B cell (primary cell): ENCODE results near the gene PSMF1. TPM values are rescaled to one million over a fixed set of nuclear protein-coding genes. Genes with fewer than 3 reads are reported as not detected.

Experiments used
- ATAC-seq: fragments of 200-7000 bp; cut with Tn5 transposase; one replicate; pipeline ENCODE4 v1.10.0; 2021; ENCODE audit warnings: low read depth, mild to moderate bottlenecking, moderate number of reproducible peaks, moderate library complexity
- CTCF ChIA-PET: fragments of 350-600 bp; sonication (Branson Sonifier 250); formaldehyde crosslinking; loops from one replicate; lab custom pipeline; 2021; ENCODE audit warnings: antibody characterized with exemption, inconsistent platforms; lab: Charles Lee
- POLR2A ChIA-PET: fragments of 350-600 bp; sonication (Branson Sonifier 250); formaldehyde crosslinking; loops from one replicate; lab custom pipeline; 2021; ENCODE audit warnings: antibody characterized with exemption; lab: Charles Lee
- DNase-seq: peaks from one replicate; pipeline ENCODE4 v3.0.0; 2013
- H2AFZ ChIP-seq: 2 replicates; pipeline ENCODE4 v1.6.1; 2012; ENCODE audit warnings: mild to moderate bottlenecking, low read depth, low read length; ENCODE audit not compliant: insufficient read depth, poor library complexity, severe bottlenecking
- H3K27ac ChIP-seq, 2 donors: 1 replicate in 1 of 2; 2 replicates in 1 of 2; pipeline ENCODE4 v1.5.1; 2012 to 2013; ENCODE audit warnings: low read length in 2 of 2, mild to moderate bottlenecking in 2 of 2, moderate library complexity in 1 of 2
- H3K27me3 ChIP-seq, 4 experiments: fragments of 200-600 bp in 1 of 4; sonication (generic) in 1 of 4; replicated peaks in 1 of 4; 1 replicate in 2 of 4; 2 replicates in 2 of 4; pipeline versions ENCODE4 v1.6.1 to v1.7.0; 2013 to 2016; ENCODE audit warnings: low read length in 3 of 4, mild to moderate bottlenecking in 2 of 4, mixed read lengths in 1 of 4, moderate library complexity in 1 of 4; ENCODE audit not compliant: insufficient read depth in 4 of 4, control insufficient read depth in 3 of 4; ENCODE audit errors: control extremely low read depth in 1 of 4
- H3K36me3 ChIP-seq, 2 experiments: replicated peaks in 1 of 2; 1 replicate in 1 of 2; 2 replicates in 1 of 2; pipeline versions ENCODE4 v1.6.1 to v1.7.1; 2013; ENCODE audit warnings: low read length in 1 of 2; ENCODE audit not compliant: insufficient read depth in 2 of 2, control insufficient read depth in 1 of 2; ENCODE audit errors: control extremely low read depth in 1 of 2, extremely low read depth in 1 of 2
- H3K4me1 ChIP-seq, 2 donors: fragments of 200-600 bp in 1 of 2; sonication (generic) in 1 of 2; 1 replicate in 1 of 2; 2 replicates in 1 of 2; pipeline versions ENCODE4 v1.5.1 to v1.6.1; 2013 to 2017; ENCODE audit warnings: low read length in 2 of 2; ENCODE audit not compliant: control insufficient read depth in 2 of 2, insufficient read depth in 2 of 2
- H3K4me2 ChIP-seq: replicated peaks from 2 replicates; pipeline ENCODE3; 2012; ENCODE audit warnings: mild to moderate bottlenecking, low read depth, low read length; ENCODE audit not compliant: poor library complexity, severe bottlenecking
- H3K4me3 ChIP-seq, 5 experiments: fragments of 200-600 bp in 1 of 5; sonication (generic) in 1 of 5; 1 replicate in 3 of 5; 2 replicates in 2 of 5; pipeline versions ENCODE4 v1.5.1 to v1.7.0; 2011 to 2016; ENCODE audit warnings: low read length in 4 of 5, mild to moderate bottlenecking in 4 of 5, low read depth in 2 of 5, control low read depth in 1 of 5, moderate library complexity in 1 of 5; ENCODE audit not compliant: insufficient read depth in 1 of 5; ENCODE audit errors: control extremely low read depth in 1 of 5, extremely low read depth in 1 of 5
- H3K79me2 ChIP-seq: fragments of 200-600 bp; sonication (generic); one replicate; pipeline ENCODE4 v1.6.0; 2016; ENCODE audit warnings: low read length; ENCODE audit not compliant: control insufficient read depth, insufficient read depth
- H3K9ac ChIP-seq: fragments of 200-600 bp; sonication (generic); 2 replicates; pipeline ENCODE4 v1.6.1; 2017; ENCODE audit warnings: mild to moderate bottlenecking, low read length, moderate library complexity
- H3K9me3 ChIP-seq, 3 donors: one replicate each; pipeline versions ENCODE4 v1.6.1 to v1.7.1; 2013; ENCODE audit warnings: low read length in 2 of 3; ENCODE audit not compliant: control insufficient read depth in 2 of 3, insufficient read depth in 1 of 3; ENCODE audit errors: control extremely low read depth in 1 of 3
- H4K20me1 ChIP-seq: 2 replicates; pipeline ENCODE4 v1.6.0; 2012; ENCODE audit warnings: mild to moderate bottlenecking, low read length; ENCODE audit not compliant: insufficient read depth, control insufficient read depth, poor library complexity, severe bottlenecking
- H3K27ac Mint-ChIP-seq: one replicate; pipeline ENCODE4 v1.8.0; 2021; ENCODE audit warnings: mixed read lengths
- H3K27me3 Mint-ChIP-seq: one replicate; pipeline ENCODE4 v1.8.0; 2021; ENCODE audit warnings: mixed read lengths
- H3K4me1 Mint-ChIP-seq: one replicate; pipeline ENCODE4 v1.8.0; 2021; ENCODE audit warnings: mixed read lengths
- H3K4me3 Mint-ChIP-seq: one replicate; pipeline ENCODE4 v1.8.0; 2021; ENCODE audit warnings: mixed read lengths
- H3K9me3 Mint-ChIP-seq: one replicate; pipeline ENCODE4 v1.8.0; 2022; ENCODE audit warnings: mixed read lengths; ENCODE audit not compliant: insufficient read depth
- EZH2 ChIP-seq: IDR thresholded peaks from 2 replicates; pipeline ENCODE4 v1.6.1; 2012; ENCODE audit warnings: borderline replicate concordance, low read depth, mild to moderate bottlenecking, moderate library complexity, low read length; ENCODE audit not compliant: insufficient read depth, poor library complexity, severe bottlenecking
- WGBS: methylation state at CpG from one replicate; pipeline ENCODE4 v1.1.5; 2013; ENCODE audit warnings: missing lambda C conversion rate; ENCODE audit not compliant: insufficient coverage; 5-methylcytosine and 5-hydroxymethylcytosine counted together
- intact Hi-C: fragments of 100-400 bp; cut with micrococcal nuclease; formaldehyde crosslinking; loops from one replicate; pipeline ENCODE4 v1.10.0; 2022
- polyA plus RNA-seq: library from polyadenylated mRNA; depleted of rRNA; stranded (reverse); fragments of >200 nt; gene quantifications from 2 replicates; pipeline ENCODE4 v1.2.3, GENCODE V29; 2012
- total RNA-seq, 2 donors: library from RNA; stranded (reverse); fragments of 120-200 nt in 1 of 2; gene quantifications; 1 replicate in 1 of 2; 2 replicates in 1 of 2; pipeline versions ENCODE4 v1.2.3 to v1.2.4, GENCODE V29; 2013 to 2022
- TF ChIP-seq, protein P1 (sequence below): fragments of 200-600 bp; IDR thresholded peaks from one replicate; pipeline ENCODE4 v1.8.0; 2022; ENCODE audit warnings: antibody characterized with exemption, mild to moderate bottlenecking

Gene PSMF1
- total and polyA plus RNA-seq, 2 donors (not counting 1 experiment from before 2014, with no cell fraction given), result 113 to 132 TPM

DNA sequence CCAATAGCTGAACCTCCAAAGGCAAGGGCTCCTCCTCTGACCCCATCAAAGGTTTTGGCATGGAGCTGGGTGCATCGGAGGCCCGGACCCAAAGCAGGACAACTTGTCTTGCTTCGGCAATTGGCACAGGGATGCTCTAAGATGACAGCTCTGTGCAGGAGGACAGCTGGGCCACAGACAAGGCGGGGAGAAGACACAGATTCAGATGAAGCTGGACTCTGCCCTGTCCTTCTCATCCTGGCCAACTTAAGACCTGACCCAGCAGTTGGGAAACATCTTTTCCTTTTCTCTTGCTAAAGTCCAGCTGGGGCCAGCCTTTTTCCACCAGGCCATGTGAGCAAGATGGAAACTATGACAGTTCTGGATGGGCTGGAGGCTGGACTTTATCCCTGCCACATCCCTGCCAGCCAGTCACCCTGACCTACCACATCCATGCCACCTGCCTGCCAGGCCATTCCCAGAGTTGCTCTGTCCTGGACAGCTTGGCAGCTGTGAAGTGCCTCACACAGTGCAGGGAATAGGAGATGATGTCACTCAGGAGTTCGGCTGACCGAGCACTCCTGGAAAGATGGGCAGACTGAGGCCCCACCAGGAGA lies 12.7 kb upstream of the PSMF1 start:
- intact Hi-C loops, result no loop called here
- H3K36me3 ChIP-seq, result no peaks in the 10 kb centered on the region
- H3K4me1 ChIP-seq, result peaks cover 0 to 4% of the 10 kb centered on the region in 2 donors
- ATAC-seq, result no peak
- no peak overlapping the region for H3K4me2 ChIP-seq
- Mint-ChIP-seq H3K4me3 (no peak overlapping the region), H3K27ac (no peak overlapping the region), H3K4me1 (peaks cover 2% of the 10 kb centered on the region), H3K9me3 (peaks cover 6% of the 10 kb centered on the region), H3K27me3 (no peaks in the 10 kb centered on the region)
- peaks cover 7% of the 10 kb centered on the region for H3K79me2 ChIP-seq
- H3K4me3 ChIP-seq, result no peak overlapping the region
- WGBS, result 94% methylated on average over 6 of the region's 6 CpGs
- no peak overlapping the region for H3K27ac ChIP-seq
- ChIA-PET POLR2A (no interaction called here), CTCF (interaction anchor here (3.3 to 4.0 kb wide), 2 partner anchors 9 to 11 kb away, joined by 18 to 24 read pairs; no protein-coding TSS in a partner anchor)
- TF ChIP-seq, protein P1, sequence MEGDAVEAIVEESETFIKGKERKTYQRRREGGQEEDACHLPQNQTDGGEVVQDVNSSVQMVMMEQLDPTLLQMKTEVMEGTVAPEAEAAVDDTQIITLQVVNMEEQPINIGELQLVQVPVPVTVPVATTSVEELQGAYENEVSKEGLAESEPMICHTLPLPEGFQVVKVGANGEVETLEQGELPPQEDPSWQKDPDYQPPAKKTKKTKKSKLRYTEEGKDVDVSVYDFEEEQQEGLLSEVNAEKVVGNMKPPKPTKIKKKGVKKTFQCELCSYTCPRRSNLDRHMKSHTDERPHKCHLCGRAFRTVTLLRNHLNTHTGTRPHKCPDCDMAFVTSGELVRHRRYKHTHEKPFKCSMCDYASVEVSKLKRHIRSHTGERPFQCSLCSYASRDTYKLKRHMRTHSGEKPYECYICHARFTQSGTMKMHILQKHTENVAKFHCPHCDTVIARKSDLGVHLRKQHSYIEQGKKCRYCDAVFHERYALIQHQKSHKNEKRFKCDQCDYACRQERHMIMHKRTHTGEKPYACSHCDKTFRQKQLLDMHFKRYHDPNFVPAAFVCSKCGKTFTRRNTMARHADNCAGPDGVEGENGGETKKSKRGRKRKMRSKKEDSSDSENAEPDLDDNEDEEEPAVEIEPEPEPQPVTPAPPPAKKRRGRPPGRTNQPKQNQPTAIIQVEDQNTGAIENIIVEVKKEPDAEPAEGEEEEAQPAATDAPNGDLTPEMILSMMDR, result no peak
- no peak for TF ChIP-seq EZH2
- no peak for DNase-seq
- no peak overlapping the region for H3K9ac ChIP-seq
- no peaks in the 10 kb centered on the region for H4K20me1 ChIP-seq
- no peak overlapping the region for H2AFZ ChIP-seq
- H3K27me3 ChIP-seq, result peaks cover 0 to 6% (median 0%) of the 10 kb centered on the region in 4 experiments
- peaks cover 3 to 9% (median 7%) of the 10 kb centered on the region in 3 donors for H3K9me3 ChIP-seq

DNA sequence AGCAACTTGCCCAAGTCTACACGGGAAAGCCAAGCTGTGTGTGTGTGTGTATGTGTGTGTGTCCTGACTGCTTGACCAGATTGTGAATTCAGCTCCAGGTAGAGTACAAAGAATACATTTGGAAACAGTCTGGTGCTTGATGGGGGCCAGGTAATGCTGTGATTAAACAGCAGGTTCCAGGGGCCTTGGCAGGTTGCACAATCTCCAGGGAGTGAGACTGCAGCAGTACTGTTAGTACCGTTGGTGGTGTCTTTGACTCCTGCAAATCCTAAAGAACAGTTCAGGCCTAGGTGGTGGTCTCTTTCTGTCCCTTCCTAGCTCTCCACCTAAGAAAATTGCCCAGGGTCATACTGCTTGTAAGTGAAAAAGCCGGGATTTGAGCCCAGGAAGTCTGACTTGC lies 11.2 kb upstream of the PSMF1 start:
- no peak for TF ChIP-seq EZH2
- TF ChIP-seq, protein P1, result no peak
- no peak overlapping the region for H3K4me3 ChIP-seq
- H3K4me1 ChIP-seq, result peaks cover 0 to 4% of the 10 kb centered on the region in 2 donors
- Mint-ChIP-seq H3K27ac (no peak overlapping the region), H3K4me1 (peaks cover 2% of the 10 kb centered on the region), H3K27me3 (no peaks in the 10 kb centered on the region), H3K4me3 (no peak overlapping the region), H3K9me3 (peaks cover 3% of the 10 kb centered on the region)
- no peaks in the 10 kb centered on the region for H4K20me1 ChIP-seq
- H3K36me3 ChIP-seq, result no peaks in the 10 kb centered on the region
- H3K9me3 ChIP-seq, result peaks cover 1 to 7% (median 7%) of the 10 kb centered on the region in 3 donors
- peaks cover 7% of the 10 kb centered on the region for H3K79me2 ChIP-seq
- intact Hi-C loops, result no loop called here
- ChIA-PET POLR2A (no interaction called here), CTCF (interaction anchor here (0.8 to 4.0 kb wide), 6 partner anchors 9 to 291 kb away, joined by 3 to 24 read pairs (median 4); no protein-coding TSS in a partner anchor)
- WGBS, result 96% methylated on average over 3 of the region's 3 CpGs
- no peak for ATAC-seq
- H3K4me2 ChIP-seq, result no peak overlapping the region
- no peak overlapping the region for H3K27ac ChIP-seq
- H3K9ac ChIP-seq, result no peak overlapping the region
- no peak overlapping the region for H2AFZ ChIP-seq
- DNase-seq, result no peak
- H3K27me3 ChIP-seq, result peaks cover 0 to 6% (median 0%) of the 10 kb centered on the region in 4 experiments
